ENCODE data around the gene TEX54.

Gene TEX54

DNA sequence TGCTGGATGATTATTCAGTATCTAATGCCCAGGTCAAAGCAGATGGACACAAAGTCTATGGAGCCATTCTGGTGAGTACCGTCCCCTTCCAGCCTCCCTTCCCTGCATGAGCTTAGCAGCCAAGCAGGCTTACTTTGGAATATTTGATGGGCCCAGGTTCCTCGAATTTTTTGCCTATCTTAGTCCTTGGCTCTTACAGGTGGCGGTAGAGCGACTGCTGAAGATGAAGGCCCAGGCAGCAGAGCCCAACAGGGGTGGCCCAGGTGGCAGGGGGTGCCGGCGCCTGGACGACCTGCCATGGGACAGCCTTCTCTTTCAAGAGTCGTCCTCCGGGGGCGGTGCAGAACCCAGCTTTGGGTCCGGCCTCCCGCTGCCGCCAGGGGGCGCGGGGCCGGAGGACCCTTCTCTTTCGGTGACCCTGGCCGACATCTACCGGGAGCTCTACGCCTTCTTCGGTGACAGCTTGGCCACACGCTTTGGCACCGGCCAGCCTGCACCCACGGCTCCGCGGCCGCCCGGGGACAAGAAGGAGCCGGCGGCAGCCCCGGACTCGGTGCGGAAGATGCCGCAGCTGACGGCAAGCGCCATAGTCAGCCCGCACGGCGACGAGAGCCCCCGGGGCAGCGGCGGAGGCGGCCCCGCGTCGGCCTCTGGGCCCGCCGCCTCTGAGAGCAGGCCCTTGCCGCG lies 46.2 kb downstream of the TEX54 start:
- DNase-seq, result peak; percentile 70

GRCh38 chr11:62782753-62783152 lies 49.9 kb downstream of the TEX54 start:
- DNase-seq, result no peak
